GM19239 (cell line): Measurements from ENCODE around the gene CHST8.
"Not testable (repeated sequence)": the region's sequence is repeated elsewhere in the genome, so short reads cannot be mapped to it uniquely, and the experiment has no call there.

Source experiments
- DNase-seq: peaks from one replicate; pipeline ENCODE4 v3.0.0; 2011; ENCODE audit warnings: low spot score; ENCODE audit not compliant: insufficient read length
- FAIRE-seq: peaks from 2 replicates; lab custom pipeline; 2011; peaks lifted over from hg19 to GRCh38; lab: Jason Lieb, UNC

Gene CHST8

GRCh38 chr19:33621811-33622504, at the start of gene CHST8:
Gene CHST8, plus strand, starts transcription at chr19:33621953. Its CDS starts 67,309 bp downstream, at chr19:33689262.
- FAIRE-seq (no peak), DNase-seq (no peak)

GRCh38 chr19:33572929-33573328, 48.8 kb upstream of the CHST8 start:
- FAIRE-seq (no peak), DNase-seq (no peak)

GRCh38 chr19:33574824-33575223, 46.9 kb upstream of the CHST8 start:
- FAIRE-seq (no peak), DNase-seq (no peak)

- FAIRE-seq = no peak
- DNase-seq = no peak
Observed at GRCh38 chr19:33578697-33579096, 43.1 kb upstream of the CHST8 start.

GRCh38 chr19:33580026-33580644, 41.6 kb upstream of the CHST8 start:
- no peak for DNase-seq
- FAIRE-seq = no peak

GRCh38 chr19:33580645-33581037, 41.1 kb upstream of the CHST8 start:
- DNase-seq (no peak), FAIRE-seq (no peak)

- FAIRE-seq = no peak
- DNase-seq = no peak
Observed at GRCh38 chr19:33582914-33583313, 38.8 kb upstream of the CHST8 start.

GRCh38 chr19:33587150-33587549, 34.6 kb upstream of the CHST8 start:
- no peak for DNase-seq
- FAIRE-seq = no peak

- FAIRE-seq (no peak), DNase-seq (no peak)
Observed at GRCh38 chr19:33590224-33590623, 31.5 kb upstream of the CHST8 start.

- no peak for DNase-seq
- no peak for FAIRE-seq
Observed at GRCh38 chr19:33595783-33596182, 26.0 kb upstream of the CHST8 start.

GRCh38 chr19:33601583-33601982, 20.2 kb upstream of the CHST8 start:
- no peak for DNase-seq
- FAIRE-seq = no peak

GRCh38 chr19:33602576-33603204, 19.1 kb upstream of the CHST8 start:
- FAIRE-seq (no peak), DNase-seq (no peak)

- no peak for DNase-seq
- no peak for FAIRE-seq
Observed at GRCh38 chr19:33603377-33603776, 18.4 kb upstream of the CHST8 start.

- DNase-seq (no peak), FAIRE-seq (no peak)
Observed at GRCh38 chr19:33604651-33605050, 17.1 kb upstream of the CHST8 start.

GRCh38 chr19:33605803-33606295, 15.9 kb upstream of the CHST8 start:
- FAIRE-seq, DNase-seq: not testable (repeated sequence)

- no peak for DNase-seq
- no peak for FAIRE-seq
Observed at GRCh38 chr19:33606556-33606955, 15.2 kb upstream of the CHST8 start.

- DNase-seq (no peak), FAIRE-seq (no peak)
Observed at GRCh38 chr19:33609353-33609752, 12.4 kb upstream of the CHST8 start.

- DNase-seq (no peak), FAIRE-seq (no peak)
Observed at GRCh38 chr19:33610588-33610987, 11.2 kb upstream of the CHST8 start.

- no peak for FAIRE-seq
- DNase-seq = no peak
Observed at GRCh38 chr19:33612928-33613619, 8.7 kb upstream of the CHST8 start.

GRCh38 chr19:33613620-33614000, 8.1 kb upstream of the CHST8 start:
- no peak for FAIRE-seq
- DNase-seq = no peak

- DNase-seq (no peak), FAIRE-seq (no peak)
Observed at GRCh38 chr19:33616346-33616745, 5.4 kb upstream of the CHST8 start.
